Vagina (tissue), 2 donors: Measurements from ENCODE around the gene SIGLEC11. TPM values are rescaled to one million over a fixed set of nuclear protein-coding genes. Genes with fewer than 3 reads are reported as not detected.

Experiments used
- DNase-seq, 2 donors: peaks; one replicate each; pipeline ENCODE4 v3.0.0-alpha.2; 2017; ENCODE audit errors: extremely low spot score in 2 of 2
- H3K27ac ChIP-seq: fragments of 200-600 bp; sonication (generic); one replicate; pipeline ENCODE4 v1.5.1; 2019
- H3K27me3 ChIP-seq: fragments of 200-600 bp; sonication (generic); one replicate; pipeline ENCODE4 v1.5.1; 2019
- H3K36me3 ChIP-seq, 2 donors: fragments of 200-600 bp; sonication (generic); one replicate each; pipeline ENCODE4 v1.5.1; 2017 to 2019
- H3K4me1 ChIP-seq: fragments of 200-600 bp; sonication (generic); one replicate; pipeline ENCODE4 v1.5.1; 2019
- H3K4me3 ChIP-seq, 2 donors: fragments of 200-600 bp; sonication (generic); 1 replicate in 1 of 2; 2 replicates in 1 of 2; pipeline ENCODE4 v1.5.1; 2016 to 2019
- H3K9me3 ChIP-seq: fragments of 200-600 bp; sonication (generic); one replicate; pipeline ENCODE4 v1.5.1; 2019
- POLR2A ChIP-seq, 2 donors: fragments of 450-650 bp; IDR thresholded peaks; one replicate each; pipeline ENCODE4 v1.6.1; 2017; ENCODE audit warnings: antibody characterized with exemption in 2 of 2, mild to moderate bottlenecking in 2 of 2, moderate library complexity in 2 of 2
- POLR2AphosphoS5 ChIP-seq, 2 donors: sonication (generic); formaldehyde crosslinking; IDR thresholded peaks; one replicate each; pipeline ENCODE4 v1.9.0; 2017; ENCODE audit warnings: antibody characterized with exemption in 2 of 2, mild to moderate bottlenecking in 2 of 2, low read depth in 1 of 2; ENCODE audit not compliant: insufficient read depth in 1 of 2
- intact Hi-C: fragments of 100-400 bp; cut with DNase I; formaldehyde crosslinking; loops from one replicate; pipeline ENCODE4 v1.15.1; 2023
- total RNA-seq: library from RNA; depleted of rRNA; stranded (reverse); fragments of >200 nt; gene quantifications from one replicate; pipeline ENCODE4 v1.2.3, GENCODE V29; 2016
- TF ChIP-seq, protein P1 (sequence below), 3 experiments: fragments of 450-650 bp in 2 of 3; fragments of 200-600 bp in 1 of 3; sonication (generic) in 1 of 3; IDR thresholded peaks; one replicate each; pipeline ENCODE4 v1.5.1; 2017 to 2019; ENCODE audit warnings: antibody characterized with exemption in 3 of 3, mild to moderate bottlenecking in 2 of 3, moderate library complexity in 2 of 3

SIGLEC11 gene
- total RNA-seq, 1 donor from 2014 or later = 4.4 TPM

DNA sequence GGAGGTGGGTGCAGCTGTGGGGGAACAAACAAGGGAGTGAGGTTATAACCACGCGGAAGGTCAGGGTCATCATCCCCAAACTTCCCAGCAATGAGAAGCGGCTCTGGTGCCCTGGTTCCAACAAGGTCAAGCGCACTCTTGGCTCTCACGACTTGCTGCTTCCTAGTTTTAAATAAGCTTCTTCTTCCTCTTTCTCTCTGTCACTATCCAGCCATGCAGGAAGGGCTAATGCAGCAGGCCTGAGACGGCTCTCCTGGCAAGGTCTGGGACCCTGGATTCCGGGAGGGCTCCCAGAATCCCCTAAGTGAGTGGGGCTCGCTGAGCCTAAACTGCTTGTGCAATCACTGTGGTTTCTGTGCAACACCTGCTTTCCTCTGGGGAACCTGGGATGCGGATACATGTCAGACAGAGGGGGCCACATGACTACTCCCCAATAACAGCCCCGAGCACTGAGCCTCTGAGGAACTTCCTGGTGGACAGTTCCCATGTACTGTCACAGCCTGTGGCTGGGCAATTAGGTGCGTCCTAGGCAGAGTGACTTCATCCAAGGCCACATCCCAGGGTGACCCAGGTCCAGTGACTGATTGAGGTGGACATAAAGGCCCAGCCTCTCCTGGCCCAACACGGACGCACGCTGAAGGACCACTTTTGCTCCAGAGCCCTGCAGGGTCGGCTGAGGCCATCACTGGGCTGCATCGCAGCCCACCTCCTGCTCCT lies 40.0 kb upstream of the SIGLEC11 start:
- H3K27me3 ChIP-seq = no peaks in the 10 kb centered on the region
- peaks cover 0 to 57% of the 10 kb centered on the region in 2 donors for H3K36me3 ChIP-seq
- H3K27ac ChIP-seq = no peak overlapping the region
- TF ChIP-seq POLR2A (IDR thresholded peaks at IDR 0.05) = no peak
- TF ChIP-seq, protein P1, sequence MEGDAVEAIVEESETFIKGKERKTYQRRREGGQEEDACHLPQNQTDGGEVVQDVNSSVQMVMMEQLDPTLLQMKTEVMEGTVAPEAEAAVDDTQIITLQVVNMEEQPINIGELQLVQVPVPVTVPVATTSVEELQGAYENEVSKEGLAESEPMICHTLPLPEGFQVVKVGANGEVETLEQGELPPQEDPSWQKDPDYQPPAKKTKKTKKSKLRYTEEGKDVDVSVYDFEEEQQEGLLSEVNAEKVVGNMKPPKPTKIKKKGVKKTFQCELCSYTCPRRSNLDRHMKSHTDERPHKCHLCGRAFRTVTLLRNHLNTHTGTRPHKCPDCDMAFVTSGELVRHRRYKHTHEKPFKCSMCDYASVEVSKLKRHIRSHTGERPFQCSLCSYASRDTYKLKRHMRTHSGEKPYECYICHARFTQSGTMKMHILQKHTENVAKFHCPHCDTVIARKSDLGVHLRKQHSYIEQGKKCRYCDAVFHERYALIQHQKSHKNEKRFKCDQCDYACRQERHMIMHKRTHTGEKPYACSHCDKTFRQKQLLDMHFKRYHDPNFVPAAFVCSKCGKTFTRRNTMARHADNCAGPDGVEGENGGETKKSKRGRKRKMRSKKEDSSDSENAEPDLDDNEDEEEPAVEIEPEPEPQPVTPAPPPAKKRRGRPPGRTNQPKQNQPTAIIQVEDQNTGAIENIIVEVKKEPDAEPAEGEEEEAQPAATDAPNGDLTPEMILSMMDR (IDR thresholded peaks at IDR 0.05) = no peak
- no peak for TF ChIP-seq POLR2AphosphoS5 (IDR thresholded peaks at IDR 0.05; ENCODE audit: insufficient read depth in 1 of 2, low read depth in 1 of 2)
- no peak overlapping the region for H3K4me3 ChIP-seq
- intact Hi-C loops = no loop called here
- peaks cover 29% of the 10 kb centered on the region for H3K4me1 ChIP-seq
- no peaks in the 10 kb centered on the region for H3K9me3 ChIP-seq
- DNase-seq = no peak

GRCh38 chr19:50000038-50000840 lies 39.3 kb upstream of the SIGLEC11 start:
- TF ChIP-seq, protein P1 (IDR thresholded peaks at IDR 0.05) = no peak
- TF ChIP-seq POLR2A (IDR thresholded peaks at IDR 0.05) (no peak), POLR2AphosphoS5 (IDR thresholded peaks at IDR 0.05; ENCODE audit: insufficient read depth in 1 of 2, low read depth in 1 of 2) (no peak)
- Histone ChIP-seq H3K9me3 (no peaks in the 10 kb centered on the region), H3K27ac (no peak overlapping the region), H3K4me1 (peaks cover 25% of the 10 kb centered on the region), H3K36me3 (peaks cover 0 to 54% of the 10 kb centered on the region in 2 donors), H3K27me3 (no peaks in the 10 kb centered on the region), H3K4me3 (no peak overlapping the region)
- no peak for DNase-seq
- intact Hi-C loops = no loop called here

GRCh38 chr19:49999371-50000010 lies 38.5 kb upstream of the SIGLEC11 start:
- Histone ChIP-seq H3K27me3 (no peaks in the 10 kb centered on the region), H3K4me3 (no peak overlapping the region), H3K9me3 (no peaks in the 10 kb centered on the region), H3K36me3 (peaks cover 0 to 56% of the 10 kb centered on the region in 2 donors), H3K4me1 (peaks cover 18% of the 10 kb centered on the region), H3K27ac (no peak overlapping the region)
- no peak for DNase-seq
- TF ChIP-seq POLR2A (IDR thresholded peaks at IDR 0.05) (no peak), POLR2AphosphoS5 (IDR thresholded peaks at IDR 0.05; ENCODE audit: insufficient read depth in 1 of 2, low read depth in 1 of 2) (no peak)
- TF ChIP-seq, protein P1 (IDR thresholded peaks at IDR 0.05) = no peak
- intact Hi-C loops = no loop called here

DNA sequence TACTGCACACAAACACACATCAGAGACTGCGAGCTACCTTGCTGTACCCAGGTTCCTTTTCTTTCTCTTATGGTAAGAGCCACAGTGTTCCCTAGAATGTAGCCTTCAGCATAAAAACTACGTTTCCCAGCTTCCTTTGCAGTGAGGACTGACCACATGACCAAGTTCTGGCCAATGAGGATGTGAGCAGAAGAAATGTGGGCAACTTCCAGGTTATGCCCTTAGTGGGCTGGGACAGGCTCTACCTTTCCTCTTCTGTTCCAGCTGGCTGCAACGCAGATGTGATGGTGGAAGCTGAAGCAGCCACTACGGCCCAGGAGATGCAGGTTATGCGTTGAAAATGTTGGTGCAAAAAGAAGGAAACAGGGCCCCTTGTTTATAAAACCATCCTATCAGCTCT lies 36.7 kb upstream of the SIGLEC11 start:
- Histone ChIP-seq H3K36me3 (peaks cover 0 to 60% of the 10 kb centered on the region in 2 donors), H3K9me3 (no peaks in the 10 kb centered on the region)

More for the DNA sequence above, 36.7 kb upstream of the SIGLEC11 start:
- Histone ChIP-seq H3K27me3 (no peaks in the 10 kb centered on the region), H3K4me3 (no peak overlapping the region), H3K27ac (no peak overlapping the region), H3K4me1 (no peaks in the 10 kb centered on the region)
- TF ChIP-seq POLR2AphosphoS5 (IDR thresholded peaks at IDR 0.05; ENCODE audit: insufficient read depth in 1 of 2, low read depth in 1 of 2) (no peak), POLR2A (IDR thresholded peaks at IDR 0.05) (no peak)
- TF ChIP-seq, protein P1 (IDR thresholded peaks at IDR 0.05) = no peak
- DNase-seq = no peak
- intact Hi-C loops = no loop called here
